Inferior parietal cortex (tissue), 1 donor: ENCODE measurements around the gene IGSF5.

Experiments
- DNase-seq: peaks from one replicate; pipeline ENCODE4 v3.0.0-alpha.2; 2016; ENCODE audit errors: extremely low spot score

IGSF5 gene

GRCh38 chr21:39822042-39822441, 77.1 kb downstream of the IGSF5 start:
- no peak for DNase-seq

DNA sequence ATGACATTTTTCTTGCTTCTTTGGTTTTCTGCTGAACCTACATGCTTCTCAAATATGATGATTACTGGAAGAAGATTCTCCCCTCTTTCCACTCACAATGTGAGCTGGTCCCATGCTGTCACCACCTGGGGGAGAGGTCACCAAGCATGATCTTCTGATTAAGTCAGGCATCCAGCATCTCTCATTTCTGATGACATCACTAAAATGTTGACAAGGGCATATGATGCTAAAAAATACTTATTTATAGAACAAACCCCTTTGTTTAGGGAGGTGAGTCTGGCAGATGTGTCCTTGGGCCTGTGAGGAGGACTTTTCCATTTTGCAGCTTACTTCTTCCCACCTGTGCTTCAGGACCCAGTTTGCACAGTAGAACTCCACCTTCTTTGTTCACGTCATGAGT, 80.3 kb downstream of the IGSF5 start:
- DNase-seq: no peak

DNA sequence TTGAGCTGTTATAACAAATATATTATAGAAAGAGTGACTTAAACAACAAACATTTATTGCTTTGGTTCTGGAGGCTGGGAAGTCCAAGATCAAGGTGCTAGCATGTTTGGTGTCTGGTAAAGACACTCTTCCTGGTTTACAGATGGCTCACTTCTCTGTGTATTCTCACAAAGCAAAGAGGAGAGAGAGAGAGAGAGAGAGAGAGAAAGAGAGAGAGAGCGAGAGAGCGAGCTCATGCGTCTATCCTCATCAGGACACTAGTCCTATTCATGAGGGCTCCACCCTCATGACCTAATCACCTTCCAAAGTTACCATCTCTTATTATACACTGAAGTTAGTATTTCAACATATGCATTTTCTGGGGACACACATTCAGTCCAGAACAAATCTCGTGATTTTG, 89.6 kb downstream of the IGSF5 start:
- DNase-seq: no peak

DNA sequence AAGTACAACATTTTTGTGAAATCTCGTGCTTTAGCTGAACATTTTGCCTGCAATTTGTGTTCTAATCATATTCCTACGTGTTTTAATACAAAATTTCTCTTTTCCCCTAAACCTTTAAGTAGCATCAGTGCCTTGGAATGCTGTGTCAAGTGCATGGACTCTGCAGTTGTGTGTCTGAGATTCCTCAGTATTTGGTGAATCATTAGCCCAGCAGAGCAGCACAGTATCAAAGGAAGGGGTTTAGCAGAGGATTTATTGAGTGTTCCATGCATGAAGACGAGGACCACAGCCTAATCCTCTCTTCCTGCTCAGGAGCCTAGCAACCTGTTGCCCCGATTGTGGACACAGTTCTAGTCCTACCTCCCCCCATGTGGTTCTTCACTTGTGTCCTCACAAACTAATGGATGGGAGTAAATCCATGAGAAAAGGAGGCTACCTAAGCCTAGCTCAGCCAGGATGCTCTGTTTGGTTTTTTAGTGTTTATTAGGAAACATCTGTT, 92.9 kb downstream of the IGSF5 start:
- DNase-seq: no peak

DNA sequence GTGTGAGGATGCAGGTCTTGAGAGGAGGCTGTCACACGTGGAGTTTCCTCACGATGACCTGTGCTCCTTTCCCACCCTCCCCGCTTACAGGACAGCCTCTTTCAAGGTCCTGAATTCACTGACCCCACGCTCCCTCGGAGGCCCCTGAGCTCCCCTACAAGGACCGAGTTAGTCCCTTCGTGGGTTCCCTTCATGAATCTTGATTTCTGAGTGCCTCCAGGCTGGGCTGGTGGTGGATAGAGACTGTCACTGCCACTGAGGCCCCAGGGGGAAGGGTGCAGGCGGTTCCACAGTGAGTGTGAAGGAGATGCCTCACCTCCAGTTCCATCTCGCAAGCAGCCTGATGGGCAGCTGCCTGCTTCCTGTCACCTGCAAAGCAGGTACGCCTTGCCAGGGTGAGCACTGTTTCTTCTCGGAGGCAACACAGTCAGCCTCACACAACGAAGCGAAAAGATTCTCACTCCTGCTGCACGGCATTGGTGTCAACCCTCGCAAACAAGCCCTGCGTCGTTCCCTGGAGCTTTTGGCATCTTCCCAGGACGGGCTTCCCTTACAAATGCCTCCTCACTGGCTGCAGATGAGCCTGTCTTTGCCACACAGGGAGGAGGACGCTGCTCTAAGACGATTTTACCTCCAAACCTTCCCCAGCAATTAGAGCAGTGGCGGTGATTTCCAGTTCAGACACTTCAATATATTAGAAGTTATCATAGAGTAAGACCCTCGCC, 95.6 kb downstream of the IGSF5 start:
- DNase-seq: no peak

- DNase-seq: no peak
Measured at GRCh38 chr21:39842741-39843459, 97.9 kb downstream of the IGSF5 start.

- no peak for DNase-seq
Measured at GRCh38 chr21:39843483-39843882, 98.5 kb downstream of the IGSF5 start.

DNA sequence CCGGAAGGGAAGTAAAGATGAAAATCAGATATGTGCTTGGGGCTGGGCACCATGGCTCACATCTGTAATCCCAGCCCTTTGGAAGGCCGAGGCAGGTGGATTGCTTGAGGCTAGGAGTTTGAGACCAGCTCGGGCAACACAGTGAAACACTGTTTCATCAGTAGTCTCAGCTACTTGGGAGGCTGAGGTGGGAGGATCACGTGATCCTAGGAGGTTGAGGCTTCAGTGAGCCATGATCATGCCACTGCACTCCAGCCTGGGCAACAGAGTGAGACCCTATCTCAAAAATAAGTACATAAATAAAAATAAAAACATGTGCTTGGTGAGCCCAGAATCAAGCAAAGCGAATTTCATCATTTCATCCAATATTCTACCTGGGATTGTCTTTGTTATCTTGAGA, 98.9 kb downstream of the IGSF5 start:
- DNase-seq: no peak

GRCh38 chr21:39845571-39846130, 100.7 kb downstream of the IGSF5 start:
- DNase-seq: no peak

GRCh38 chr21:39847877-39848276, 102.9 kb downstream of the IGSF5 start:
- DNase-seq: no peak

- no peak for DNase-seq
Measured at GRCh38 chr21:39849014-39849655, 104.2 kb downstream of the IGSF5 start.

DNA sequence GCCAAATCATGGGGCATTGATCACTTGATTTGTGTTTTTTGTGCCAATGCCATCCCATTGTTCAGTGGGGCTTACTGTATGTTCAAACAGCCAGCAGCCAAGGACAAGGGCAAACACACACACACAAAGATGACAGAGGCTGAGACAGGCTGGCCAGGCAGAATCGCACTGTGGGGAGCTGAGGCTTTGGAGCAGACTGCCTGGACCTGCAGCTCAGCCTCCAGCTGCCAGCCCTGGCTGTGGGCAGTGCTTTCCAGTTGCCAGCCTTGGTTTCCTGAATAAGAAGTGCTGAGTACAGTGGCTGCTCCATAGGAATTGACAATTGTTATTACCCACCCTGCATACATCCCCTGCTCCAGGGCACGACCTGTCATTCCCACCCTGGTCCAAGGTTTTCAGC, 105.3 kb downstream of the IGSF5 start:
- DNase-seq: no peak

DNA sequence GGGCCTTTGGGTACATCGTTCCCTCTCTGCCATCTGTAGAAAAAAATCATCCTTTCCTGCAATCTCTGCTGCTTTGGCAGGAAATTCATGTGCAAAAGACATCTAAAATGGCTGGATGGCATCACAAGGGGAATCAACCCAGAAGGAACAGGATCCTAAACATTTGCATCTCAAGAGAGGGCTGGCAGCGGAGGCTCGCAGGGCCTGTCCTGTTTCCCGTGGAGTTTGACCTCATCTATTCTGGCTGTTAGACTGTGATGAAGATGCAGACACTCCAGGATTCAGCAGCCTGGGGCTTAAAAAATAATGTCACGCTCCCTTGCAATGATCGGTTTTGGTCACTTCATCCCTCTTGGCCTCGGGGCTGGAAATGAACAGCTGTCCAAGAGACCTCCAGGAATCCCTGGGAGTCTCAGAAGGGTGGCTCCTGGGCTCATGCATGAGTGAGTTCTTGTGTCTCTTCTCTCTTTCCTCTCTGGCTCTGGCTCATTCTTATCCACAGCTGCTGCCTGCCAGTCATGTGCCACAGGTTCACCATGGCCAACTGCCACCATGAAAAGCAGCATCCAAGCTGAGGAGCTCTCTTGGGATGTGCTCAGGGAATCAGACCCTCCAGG, 106.1 kb downstream of the IGSF5 start:
- no peak for DNase-seq
